Activated CD8-positive, alpha-beta memory T cell treated with anti-CD3 and anti-CD28 coated beads, Interleukin-2, amount 50 U/mL, for 4 hours (primary cell): Measurements from ENCODE around the gene CTSD.

Experiments
- DNase-seq: peaks from one replicate; pipeline ENCODE4 v3.0.0-alpha.2; 2020

CTSD gene

GRCh38 chr11:1742869-1743584 lies 20.7 kb downstream of the CTSD start:
- DNase-seq, result no peak

- no peak for DNase-seq
Observed at GRCh38 chr11:1742371-1742770, 21.4 kb downstream of the CTSD start.

DNA sequence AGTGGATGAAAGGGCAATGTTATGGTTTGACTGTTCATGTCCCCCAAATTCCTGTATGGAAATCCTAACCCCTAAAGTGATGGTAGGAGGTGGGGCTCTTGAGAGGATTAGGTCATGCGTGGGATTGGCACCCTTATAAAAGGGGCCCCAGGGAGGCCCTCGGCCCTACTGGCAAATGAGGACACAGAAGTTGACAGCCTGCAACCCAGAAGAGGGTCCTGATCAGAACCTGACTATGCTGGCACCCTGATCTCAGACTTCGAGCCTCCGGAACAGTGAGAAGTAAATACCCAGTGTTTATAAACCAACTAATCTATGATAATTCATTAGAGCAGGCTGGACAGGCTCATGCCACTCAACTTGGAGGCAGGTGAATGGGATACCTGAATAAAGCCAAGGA lies 22.0 kb downstream of the CTSD start:
- no peak for DNase-seq

DNA sequence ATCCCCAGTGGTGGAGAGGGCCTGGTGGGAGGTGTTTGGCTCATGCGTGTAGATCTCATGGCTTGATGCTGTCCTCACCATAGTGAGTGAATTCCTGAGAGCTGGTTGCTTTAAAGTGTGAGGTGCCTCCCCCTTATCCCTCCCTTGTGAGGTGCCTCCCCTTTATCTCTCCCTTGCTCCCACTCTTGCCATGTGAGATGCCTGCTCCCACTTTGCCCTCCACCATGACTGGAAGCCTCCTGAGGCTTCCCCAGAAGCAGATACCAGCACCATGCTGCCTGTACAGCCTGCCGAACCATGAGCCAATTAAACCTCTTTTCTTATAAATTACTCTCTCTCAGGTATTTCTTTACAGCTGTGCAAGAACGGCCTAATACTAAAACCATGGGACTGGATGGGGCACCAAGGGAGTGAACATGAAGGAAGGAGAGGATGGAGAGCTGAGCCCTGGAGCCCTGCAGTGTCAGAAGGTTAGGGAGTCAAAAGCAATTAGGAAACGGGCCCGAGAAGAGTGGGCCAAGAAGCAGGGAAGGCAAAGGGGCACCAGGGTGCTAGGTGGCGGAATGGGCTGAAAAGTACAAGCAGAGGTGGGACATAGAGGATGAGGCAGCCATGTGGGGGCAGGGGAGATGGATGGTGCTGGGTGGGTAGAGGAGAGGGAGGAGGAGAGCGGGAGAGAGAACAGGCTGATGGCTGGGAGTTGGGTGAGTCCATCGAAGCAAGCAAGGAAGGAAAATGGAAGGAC lies 22.8 kb downstream of the CTSD start:
- no peak for DNase-seq

DNA sequence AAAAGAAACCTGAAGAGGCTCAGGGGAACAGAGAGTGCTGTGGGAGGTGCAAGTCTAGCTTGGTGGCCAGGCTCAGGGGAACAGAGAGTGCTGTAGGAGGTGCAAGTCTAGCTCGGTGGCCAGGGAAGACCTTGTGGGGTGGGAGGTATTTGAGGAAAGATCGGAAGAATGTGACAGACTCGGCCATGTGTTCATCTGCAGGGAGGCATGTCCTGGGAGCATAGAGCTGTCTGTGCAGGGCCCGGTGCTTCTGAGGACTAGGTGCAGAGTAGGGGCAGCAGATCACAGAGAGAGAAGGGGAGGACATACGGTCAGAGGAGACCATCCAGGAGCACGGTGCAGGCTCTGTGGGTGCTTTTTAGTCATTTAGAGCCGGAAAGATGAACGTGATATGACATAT lies 24.2 kb downstream of the CTSD start:
- no peak for DNase-seq

DNA sequence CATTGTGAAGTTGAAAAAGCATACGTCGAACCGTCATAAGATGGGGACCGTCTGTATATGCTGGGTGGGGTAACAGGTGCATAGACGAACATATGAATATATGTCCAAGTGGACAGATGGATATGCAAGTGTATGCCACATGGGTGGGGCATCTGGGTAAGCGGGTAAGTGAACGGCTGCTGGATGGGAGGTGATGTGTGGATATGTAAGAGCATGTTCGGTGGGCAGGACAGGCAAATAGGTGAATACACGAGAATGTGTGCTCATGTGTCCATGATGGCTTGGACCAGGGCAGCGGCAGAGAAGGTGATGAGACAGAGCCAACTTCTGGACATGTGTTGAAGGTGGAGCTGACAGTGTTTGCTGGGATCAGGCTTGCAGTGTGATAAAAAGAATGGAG lies 25.3 kb downstream of the CTSD start:
- no peak for DNase-seq

- DNase-seq, result no peak
Observed at GRCh38 chr11:1737080-1737757, 26.5 kb downstream of the CTSD start.

DNA sequence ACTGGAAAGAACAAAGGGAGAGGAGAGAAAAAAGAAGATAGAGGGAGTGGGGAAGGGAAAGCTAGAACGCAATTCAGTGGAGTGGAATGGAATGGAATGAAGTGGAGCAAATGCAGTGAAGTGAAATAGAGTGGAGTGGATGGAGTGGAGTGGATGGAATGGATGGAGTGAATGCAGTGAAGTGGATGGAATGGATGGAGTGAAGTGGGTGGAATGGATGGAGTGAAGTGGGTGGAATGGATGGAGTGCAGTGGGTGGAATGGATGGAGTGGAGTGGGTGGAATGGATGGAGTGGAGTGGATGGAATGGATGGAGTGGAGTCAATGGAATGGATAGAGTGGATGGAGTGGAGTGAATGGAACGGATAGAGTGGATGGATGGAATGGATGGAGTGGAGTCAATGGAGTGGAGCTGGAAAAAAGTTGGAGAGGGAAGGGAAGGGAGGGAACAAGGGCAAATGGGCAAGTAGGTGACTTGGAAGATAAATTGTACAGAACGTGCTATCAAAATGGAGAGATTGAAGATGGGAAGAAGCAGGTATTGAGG lies 27.2 kb downstream of the CTSD start:
- DNase-seq, result no peak

DNA sequence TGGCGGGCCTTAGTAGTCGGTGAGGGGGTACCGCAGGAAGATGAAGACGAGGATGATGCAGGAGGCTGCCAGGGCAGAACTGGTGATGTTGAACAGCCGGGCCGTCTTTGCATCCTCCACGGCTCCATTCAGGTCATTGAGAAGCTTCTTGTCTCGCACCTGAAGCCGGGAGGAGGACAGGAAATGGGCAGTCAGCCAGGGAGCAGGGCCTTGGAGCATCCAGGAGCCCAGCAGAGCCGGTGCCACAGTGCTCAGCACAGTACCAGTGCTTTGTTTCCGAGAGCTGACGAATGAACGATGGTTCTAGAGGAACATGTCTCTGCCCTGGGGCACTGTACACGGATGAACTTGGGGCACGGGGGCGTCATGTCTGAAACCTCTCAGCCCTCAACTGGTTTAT lies 28.5 kb downstream of the CTSD start:
- no peak for DNase-seq

DNA sequence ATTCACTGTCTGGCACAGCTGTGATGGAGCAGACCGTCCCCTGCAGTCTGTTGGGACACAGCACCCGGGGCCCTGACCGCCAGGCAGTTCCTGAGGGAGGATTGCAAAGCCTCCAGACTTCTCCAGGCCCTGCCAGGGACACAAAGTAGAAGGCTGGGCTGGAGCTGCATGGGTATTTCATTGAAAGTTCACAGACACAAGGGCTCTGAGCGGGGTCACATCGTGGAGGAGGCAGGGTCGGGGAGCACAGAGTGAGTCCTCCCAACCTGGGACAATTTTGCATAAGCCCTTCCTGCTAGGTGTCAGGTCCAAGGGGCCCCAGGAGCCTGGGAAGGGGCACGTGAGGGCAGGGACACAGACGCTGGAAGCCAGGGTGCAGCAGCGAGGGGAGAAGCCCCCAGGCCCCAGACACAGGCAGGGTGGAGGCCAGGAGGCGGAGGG lies 29.1 kb downstream of the CTSD start:
- DNase-seq, result no peak

- no peak for DNase-seq
Observed at GRCh38 chr11:1733716-1734640, 29.7 kb downstream of the CTSD start.

DNA sequence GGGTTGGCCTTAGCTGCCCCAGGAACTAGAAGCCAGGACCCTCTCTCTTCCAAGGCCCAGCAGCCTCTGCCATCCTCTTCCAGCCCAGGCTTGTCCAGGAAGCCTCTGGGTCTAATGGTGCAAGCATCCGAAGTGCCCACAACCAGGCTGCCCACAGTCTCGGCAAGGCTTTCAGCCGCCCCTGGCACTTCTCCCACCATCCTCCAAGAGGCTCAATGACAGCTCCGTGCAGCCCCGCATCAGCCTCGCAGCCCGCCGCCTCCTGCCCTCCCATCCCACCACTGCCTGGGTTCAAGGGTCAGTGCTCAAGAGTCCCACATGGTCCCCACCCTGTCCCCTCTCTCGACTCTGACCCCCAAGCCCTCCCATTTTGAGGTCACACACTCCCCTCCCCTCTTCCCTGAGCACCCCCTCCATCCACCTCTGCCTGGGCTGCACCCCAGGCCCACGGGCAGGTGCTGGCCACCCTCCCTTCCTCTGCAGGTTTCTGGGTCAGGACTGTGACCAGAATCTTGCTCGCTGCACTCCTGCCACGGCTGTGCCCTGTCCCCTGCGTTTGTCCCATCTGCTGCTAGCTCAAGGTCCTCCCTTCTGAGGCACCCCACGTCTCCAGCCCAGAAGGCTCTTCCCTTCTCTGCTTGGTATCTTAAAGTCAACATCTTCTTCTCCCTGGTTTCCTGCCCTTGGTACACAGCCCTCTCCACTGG lies 30.6 kb downstream of the CTSD start:
- DNase-seq, result no peak

DNA sequence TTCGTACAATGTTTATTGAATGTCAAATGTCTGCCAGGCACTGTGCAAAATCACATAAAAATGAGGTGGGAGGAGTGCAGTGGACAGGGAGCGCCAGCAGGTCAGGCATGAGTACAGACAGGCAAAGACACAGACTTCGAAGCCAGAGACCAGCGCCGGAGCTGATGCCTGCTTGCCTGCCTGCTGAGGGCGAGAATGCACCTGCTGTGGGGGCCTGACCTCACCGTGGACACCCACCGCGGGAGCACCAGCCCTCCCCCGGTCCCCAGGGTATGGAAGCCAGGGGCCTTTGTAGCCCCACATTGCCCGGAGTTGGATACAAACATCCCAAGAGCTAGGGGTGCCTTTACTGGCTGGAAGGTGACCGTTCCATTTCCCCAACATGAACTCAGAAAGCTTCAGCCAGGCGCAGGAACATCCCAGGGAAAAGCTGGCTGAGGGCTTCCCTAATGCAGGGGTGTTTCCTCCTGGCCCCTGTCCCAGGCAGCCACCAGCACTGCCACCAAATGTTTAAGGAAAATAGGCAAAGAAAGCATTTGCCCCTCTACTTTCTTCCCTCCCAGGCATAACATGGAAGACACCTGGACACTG lies 31.2 kb downstream of the CTSD start:
- DNase-seq, result no peak

- DNase-seq, result no peak
Observed at GRCh38 chr11:1731451-1732059, 32.2 kb downstream of the CTSD start.

DNA sequence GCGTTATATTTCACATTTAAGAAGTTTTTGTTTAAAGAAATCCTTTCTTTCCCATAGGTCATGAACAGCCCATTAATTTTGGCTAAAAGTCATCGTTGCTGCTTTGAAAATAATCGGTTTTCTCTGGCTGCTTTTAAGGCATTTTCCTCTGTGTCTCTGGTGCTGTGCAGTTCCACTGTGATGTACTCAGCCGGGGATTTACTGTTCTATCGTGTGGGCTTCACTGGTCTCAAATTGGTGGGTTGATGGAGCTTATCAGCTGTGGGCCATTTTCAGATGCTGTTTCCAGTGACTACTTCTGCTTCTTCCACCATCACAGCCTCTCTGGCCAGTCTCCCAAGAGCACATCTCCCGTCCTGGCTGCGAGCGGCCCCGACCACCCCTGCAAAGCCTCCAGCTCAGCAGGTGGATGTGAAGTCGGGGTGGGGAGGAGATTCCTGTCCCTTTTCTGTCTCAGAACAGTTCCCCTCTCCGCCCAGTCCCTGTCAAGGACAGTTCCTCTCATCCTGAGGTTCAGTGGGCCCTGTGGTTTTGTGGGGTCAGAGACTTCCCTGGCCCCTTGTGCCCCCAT lies 33.6 kb downstream of the CTSD start:
- no peak for DNase-seq

DNA sequence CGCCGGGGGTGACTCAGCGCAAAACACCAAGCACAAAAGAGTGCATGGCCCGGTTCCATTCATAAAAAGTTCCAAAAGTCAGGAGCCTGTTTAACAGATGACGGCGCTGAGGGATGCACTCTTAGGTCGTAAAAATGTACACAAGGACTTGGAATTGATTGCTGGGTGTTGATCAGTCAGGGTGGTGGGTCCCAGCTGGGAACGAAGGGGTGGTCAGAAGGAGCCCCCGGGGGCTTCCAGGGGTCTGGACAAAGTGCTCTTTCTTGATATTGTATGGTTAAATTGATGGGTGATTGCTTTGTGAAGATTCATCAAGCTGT lies 34.1 kb downstream of the CTSD start:
- no peak for DNase-seq

DNA sequence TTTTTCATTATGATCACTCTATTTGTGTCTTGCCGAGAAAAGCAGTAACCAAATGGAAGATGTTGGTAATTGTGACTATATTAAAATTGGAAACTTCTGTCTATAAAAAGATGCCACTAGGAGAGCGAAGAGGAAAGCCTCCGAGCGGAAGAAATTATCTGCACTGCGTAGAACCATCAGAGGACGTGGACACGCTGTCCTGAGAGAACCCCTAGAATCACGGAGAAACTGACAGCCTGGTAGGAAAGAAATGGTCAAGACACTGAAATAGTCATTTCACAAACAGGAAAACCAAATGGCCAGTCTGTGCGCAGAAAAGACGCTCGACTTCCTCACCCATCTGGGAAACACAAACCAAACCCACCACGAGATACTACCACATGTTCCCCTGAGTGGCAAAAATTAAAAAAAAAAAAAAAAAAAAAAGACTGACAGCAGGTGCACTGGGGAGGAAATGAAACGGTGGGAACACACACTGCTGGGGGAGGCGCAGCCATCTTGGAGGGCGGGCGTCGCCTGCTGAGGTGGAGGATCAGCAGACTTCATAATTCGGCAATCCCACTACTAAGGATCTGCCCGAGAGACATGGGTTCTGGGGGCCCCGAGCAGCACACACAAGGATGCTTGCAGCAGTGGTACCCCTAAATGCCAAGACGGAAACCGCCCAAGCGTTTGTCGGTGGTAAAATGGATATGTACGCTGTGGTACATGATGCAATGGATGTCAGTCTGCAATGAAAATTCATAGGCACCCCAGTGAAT lies 34.6 kb downstream of the CTSD start:
- DNase-seq, result no peak

GRCh38 chr11:1728301-1728700 lies 35.4 kb downstream of the CTSD start:
- DNase-seq, result no peak

GRCh38 chr11:1727861-1728260 lies 35.9 kb downstream of the CTSD start:
- no peak for DNase-seq

DNA sequence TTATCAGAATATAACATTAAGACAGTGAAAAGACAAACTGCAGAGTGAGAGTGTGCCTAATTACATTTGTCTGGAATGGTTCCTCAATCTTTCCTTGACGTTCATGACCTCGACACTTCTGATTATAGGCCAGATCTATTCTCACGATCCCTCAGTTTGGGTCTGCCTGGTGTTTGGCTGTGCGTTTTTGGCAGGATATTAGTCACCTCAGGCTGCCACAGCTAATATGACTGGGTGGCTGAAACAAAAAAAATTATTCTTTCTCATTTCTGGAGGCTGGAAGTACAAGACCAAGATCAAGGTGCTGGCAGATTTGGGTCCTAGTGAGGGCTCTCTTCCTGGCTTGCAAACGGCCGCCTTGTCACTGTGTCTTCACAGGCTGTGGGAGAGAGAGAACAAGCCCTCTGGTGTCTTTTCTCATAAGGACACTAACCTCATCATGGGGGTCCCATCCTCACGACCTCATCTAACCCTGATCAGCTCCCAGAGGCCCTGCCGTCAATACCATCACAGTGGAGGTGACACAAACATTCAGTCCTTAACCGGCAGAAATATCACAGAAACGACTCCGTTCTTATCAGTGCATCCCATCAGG lies 36.5 kb downstream of the CTSD start:
- DNase-seq, result no peak
